Measurements from ENCODE around the gene ADAMTS2.

ADAMTS2 gene

GRCh38 chr5:179120951-179121666, 224.2 kb downstream of the ADAMTS2 start:
- no peak for TF ChIP-seq CTCF (conservative IDR thresholded peaks at IDR 0.05)
- no peak overlapping the region for H3K27ac ChIP-seq

- no peak overlapping the region for H3K27ac ChIP-seq
- TF ChIP-seq CTCF (conservative IDR thresholded peaks at IDR 0.05) = no peak
Observed at GRCh38 chr5:179120421-179120861, 224.8 kb downstream of the ADAMTS2 start.

- TF ChIP-seq CTCF (conservative IDR thresholded peaks at IDR 0.05) = no peak
- no peak overlapping the region for H3K27ac ChIP-seq
Observed at GRCh38 chr5:179119415-179120170, 225.7 kb downstream of the ADAMTS2 start.

GRCh38 chr5:179118756-179119414, 226.4 kb downstream of the ADAMTS2 start:
- no peak overlapping the region for H3K27ac ChIP-seq
- no peak for TF ChIP-seq CTCF (conservative IDR thresholded peaks at IDR 0.05)

- no peak overlapping the region for H3K27ac ChIP-seq
- TF ChIP-seq CTCF (conservative IDR thresholded peaks at IDR 0.05) = no peak
Observed at GRCh38 chr5:179118338-179118737, 226.9 kb downstream of the ADAMTS2 start.

GRCh38 chr5:179115845-179116524, 229.3 kb downstream of the ADAMTS2 start:
- TF ChIP-seq CTCF (conservative IDR thresholded peaks at IDR 0.05) = no peak

GRCh38 chr5:179115307-179115706, 230.0 kb downstream of the ADAMTS2 start:
- TF ChIP-seq CTCF (conservative IDR thresholded peaks at IDR 0.05) = no peak
- H3K27ac ChIP-seq = no peak overlapping the region

More at GRCh38 chr5:179115845-179116524, 229.3 kb downstream of the ADAMTS2 start:
- H3K27ac ChIP-seq = no peak overlapping the region

All from VCaP (cell line).